ENCODE data around the gene TMPO. TPM values are rescaled to one million over a fixed set of nuclear protein-coding genes. Genes with fewer than 3 reads are reported as not detected.
"Not testable (repeated sequence)": the region's sequence is repeated elsewhere in the genome, so short reads cannot be mapped to it uniquely, and the experiment has no call there.

TMPO gene, protein sequence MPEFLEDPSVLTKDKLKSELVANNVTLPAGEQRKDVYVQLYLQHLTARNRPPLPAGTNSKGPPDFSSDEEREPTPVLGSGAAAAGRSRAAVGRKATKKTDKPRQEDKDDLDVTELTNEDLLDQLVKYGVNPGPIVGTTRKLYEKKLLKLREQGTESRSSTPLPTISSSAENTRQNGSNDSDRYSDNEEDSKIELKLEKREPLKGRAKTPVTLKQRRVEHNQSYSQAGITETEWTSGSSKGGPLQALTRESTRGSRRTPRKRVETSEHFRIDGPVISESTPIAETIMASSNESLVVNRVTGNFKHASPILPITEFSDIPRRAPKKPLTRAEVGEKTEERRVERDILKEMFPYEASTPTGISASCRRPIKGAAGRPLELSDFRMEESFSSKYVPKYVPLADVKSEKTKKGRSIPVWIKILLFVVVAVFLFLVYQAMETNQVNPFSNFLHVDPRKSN
- 290 TPM for polyA plus RNA-seq (2012; ENCODE audit: insufficient read depth, insufficient read length)

DNA sequence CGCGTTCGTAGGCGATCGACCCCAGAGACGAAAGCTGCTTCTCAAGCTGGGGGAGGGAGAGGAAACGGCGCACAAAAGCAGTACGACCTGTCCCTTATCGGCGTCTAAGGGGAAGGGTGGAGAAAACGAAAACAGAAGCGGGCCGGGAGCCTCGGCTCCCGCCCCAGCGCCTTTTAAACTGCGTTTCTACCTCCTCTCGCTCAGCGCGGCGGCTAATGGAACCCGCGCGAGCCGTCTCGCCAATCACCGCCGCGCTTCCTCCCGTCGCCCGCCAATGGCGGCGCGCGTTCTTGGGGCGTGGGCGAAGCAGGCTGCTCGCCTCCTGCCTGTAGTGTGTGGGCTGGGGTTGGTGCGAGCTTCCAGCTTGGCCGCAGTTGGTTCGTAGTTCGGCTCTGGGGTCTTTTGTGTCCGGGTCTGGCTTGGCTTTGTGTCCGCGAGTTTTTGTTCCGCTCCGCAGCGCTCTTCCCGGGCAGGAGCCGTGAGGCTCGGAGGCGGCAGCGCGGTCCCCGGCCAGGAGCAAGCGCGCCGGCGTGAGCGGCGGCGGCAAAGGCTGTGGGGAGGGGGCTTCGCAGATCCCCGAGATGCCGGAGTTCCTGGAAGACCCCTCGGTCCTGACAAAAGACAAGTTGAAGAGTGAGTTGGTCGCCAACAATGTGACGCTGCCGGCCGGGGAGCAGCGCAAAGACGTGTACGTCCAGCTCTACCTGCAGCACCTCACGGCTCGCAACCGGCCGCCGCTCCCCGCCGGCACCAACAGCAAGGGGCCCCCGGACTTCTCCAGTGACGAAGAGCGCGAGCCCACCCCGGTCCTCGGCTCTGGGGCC is at the start of gene TMPO:
Gene TMPO (plus strand): TSS at position 304 of the 824 bp plus-strand sequence. CDS start 278 bp downstream, at position 582.
- peak; percentile 91 for DNase-seq (ENCODE audit: low read depth, low spot score)
- H3K4me3 ChIP-seq (ENCODE audit: low read length) = peak within 1 kb of the TSS; percentile 95

DNA sequence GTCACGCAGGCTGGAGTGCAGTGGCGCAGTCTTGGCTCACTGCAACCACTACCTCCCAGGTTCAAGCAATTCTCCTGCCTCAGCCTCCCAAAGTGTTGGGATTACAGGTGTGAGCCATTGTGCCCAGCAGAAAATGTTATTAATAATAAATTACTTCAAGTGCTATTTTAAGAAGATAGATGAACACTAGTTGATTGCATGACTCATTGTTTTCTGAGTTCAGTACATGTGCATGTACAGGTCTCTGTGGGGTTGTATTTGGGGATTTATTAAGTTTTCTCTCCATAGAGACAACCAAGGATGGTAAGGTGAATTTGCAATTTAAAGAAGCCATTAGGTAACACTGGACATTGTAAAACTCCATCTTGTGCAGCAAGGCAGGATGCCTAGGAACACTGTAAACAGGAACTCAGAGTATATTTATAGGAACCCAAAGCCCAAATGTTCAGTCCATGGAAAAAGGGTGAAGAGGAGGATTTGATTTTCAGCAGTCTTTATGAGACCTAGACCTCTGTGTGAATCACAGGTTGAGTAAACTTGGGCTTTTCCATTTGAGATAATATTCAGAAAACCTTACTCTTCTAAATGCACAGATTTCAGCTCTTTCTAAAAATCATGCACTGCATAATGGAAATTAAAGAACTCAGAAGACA is 49.3 kb upstream of the TMPO start:
- no peak for DNase-seq (ENCODE audit: low read depth, low spot score)

DNA sequence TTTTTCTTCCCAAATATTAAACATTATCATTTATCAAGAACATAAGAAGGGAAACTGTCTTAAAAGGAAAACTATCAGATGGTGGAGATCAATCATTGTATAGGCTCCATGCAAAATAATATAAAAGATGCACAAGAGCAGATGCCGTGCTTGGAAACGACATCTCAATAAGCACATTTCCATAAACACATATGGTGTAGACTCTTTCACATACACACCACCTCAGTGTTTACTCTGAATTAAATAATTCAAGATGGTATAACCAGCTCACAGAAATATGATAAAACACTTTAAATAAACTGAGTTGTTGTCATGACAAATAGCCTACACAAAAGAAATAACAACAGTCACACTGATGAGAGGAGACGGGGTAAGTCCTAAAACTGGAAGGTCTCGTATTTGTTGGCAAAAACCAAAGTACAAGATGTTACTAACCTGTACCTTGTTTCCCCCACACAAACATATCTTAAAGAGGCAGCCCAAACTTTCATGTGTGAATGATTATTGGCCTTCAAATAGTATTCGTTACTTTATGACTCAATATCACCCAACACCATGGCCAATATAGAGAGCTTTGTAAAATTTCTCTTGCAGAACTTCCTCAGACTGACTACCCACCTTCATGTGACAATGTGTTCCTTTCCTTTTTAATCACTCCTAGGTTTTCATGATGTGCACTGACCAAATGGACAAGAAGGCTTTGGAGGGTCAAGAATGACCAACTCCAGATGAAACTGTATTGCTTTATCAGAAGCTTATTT is 48.6 kb upstream of the TMPO start:
- no peak overlapping the region for H3K4me3 ChIP-seq (ENCODE audit: low read length)
- no peak for DNase-seq (ENCODE audit: low read depth, low spot score)

More for the DNA sequence above, 49.3 kb upstream of the TMPO start:
- no peak overlapping the region for H3K4me3 ChIP-seq (ENCODE audit: low read length)

DNA sequence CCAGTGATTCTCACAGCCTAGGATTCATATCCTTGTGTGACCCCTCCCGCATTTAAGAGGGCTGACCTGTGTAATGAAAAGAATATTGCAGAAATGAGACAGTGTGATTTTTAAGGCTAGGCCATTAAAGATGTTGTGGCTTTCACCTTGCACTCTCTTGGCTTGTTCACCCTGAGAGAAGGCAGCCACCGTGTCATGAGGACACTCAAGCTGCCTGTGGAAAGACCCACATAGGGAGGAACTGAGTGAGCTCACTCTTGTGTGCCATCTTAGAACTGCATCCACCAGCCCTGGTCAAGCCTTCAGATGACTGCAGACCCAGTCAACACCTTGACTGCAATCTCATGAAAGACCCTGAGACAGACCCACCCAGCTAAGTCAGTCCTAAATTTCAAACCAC is 46.3 kb upstream of the TMPO start:
- no peak for DNase-seq (ENCODE audit: low read depth, low spot score)
- H3K4me3 ChIP-seq (ENCODE audit: low read length) = no peak overlapping the region

DNA sequence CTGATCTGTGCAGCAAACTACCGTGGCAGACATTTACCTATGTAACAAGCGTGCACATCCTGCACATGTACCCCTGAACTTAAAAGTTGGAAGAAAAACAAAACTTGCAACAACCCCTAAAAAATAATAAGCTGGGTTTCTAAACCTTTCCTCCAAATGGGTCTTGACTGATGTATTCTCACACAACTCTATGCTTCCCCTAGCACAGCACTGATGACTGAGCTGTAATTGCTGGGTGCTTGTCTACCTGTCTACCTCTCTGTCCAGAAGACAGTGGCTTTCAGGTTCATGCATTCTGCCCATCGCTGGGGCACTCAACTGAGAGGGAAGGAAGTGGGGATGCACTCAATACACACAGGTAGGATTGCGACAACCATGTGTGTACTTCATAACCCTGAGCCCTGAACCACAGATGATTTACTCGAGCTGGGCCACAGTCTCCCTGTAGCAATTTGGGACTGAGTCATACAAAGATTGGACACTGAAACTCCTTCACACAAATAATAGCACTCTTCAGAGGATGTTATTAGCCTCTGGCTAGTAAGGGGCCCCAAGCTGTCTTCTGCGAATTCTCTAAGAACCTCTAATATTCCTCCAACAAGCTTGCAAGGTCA is 44.8 kb upstream of the TMPO start:
- DNase-seq (ENCODE audit: low read depth, low spot score) = no peak
- H3K4me3 ChIP-seq (ENCODE audit: low read length) = no peak overlapping the region

DNA sequence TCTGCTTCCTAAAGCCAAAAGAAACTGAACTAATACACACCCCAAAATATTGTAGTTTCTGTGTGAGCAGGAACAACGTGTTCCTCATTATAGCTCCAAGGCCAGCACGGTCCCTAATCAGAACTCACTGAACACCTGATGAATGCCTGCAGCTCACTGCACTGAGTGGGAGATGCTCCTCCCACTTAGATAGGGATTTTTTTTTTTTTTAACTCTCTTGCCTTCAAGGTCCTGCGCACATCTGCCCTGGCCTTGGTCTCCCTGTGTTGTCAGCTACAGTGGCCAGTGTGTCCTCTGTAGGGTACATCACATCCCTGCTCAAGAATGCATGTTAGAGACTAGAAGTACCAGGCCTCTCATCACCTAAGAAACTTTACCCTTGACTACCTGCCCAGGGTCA is 44.3 kb upstream of the TMPO start:
- no peak for DNase-seq (ENCODE audit: low read depth, low spot score)
- no peak overlapping the region for H3K4me3 ChIP-seq (ENCODE audit: low read length)

DNA sequence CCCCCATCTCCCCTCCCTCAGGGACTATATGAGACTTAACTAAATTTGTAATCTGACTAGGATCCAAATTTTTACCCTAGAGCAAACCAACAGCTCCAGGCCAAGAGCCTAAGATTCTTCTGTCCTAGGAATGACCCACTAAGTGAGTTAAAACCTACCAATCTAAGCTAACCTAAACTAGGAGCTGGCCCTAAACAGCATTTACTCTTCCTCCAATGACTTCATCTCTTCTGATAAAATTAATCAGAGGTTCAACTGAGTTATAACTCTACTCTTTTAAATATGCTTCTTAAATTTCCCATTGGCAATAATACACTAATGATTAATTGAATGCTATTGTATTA is 39.9 kb upstream of the TMPO start:
- no peak for DNase-seq (ENCODE audit: low read depth, low spot score)
- no peak overlapping the region for H3K4me3 ChIP-seq (ENCODE audit: low read length)

DNA sequence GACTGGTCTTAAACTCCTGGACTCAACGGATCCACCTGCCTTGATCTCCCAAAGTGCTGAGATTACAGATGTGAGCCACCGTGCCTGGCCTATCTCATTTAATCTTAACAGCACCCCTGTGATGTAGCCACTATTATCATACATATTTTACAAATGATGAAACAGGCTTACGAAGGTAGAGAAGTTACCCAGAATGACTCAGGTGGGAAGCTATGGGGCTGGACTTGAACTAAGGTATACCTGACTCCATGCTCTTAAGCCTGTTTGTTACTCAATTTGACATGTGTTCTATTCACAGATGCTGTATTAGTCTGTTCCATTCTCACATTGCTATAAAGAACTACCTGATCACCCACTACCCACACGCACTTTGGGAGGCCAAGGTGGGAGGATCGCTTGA is 36.8 kb upstream of the TMPO start:
- no peak for DNase-seq (ENCODE audit: low read depth, low spot score)
- H3K4me3 ChIP-seq (ENCODE audit: low read length) = no peak overlapping the region

DNA sequence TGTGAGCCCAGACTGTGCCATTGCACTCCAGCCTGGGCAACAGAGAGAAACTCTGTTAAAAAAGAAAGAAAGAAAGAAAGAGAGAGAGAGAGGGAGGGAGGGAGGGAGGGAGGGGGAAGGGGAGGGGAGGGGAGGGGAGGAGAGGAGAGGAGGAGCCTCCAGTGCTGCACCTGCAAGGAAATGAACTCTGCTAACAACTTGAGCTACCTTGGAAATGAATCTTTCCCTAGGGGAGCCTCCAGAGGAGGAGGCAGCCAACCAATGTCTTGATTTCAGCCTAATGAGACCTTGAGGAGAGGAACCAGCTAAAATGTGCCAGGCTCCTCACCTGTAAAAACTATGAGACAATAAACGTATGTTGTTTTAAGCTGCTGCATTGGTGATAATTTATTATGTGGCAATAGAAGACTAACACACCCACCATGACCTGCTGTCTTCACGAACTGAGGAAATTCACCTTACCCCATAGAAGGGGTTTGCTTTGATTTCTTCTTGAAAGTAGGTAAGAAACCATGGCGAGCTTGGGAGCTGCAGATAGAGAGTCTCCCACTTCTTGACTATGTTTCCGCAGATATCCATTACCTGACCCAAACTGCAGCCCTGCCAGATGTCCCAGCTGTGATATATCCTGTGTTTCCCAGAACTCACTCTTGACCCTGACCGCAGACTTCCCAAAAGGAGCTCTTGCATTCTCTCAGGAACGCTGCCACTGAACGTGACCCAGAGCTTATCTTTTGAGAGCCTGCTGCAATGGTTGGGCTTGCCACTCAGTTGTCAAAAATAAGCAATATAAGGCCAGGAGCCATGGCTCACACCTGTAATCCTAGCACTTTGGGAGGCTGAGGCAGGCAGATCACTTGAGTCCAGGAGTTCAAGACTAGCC is 31.5 kb upstream of the TMPO start:
- DNase-seq (ENCODE audit: low read depth, low spot score) = no peak
- no peak overlapping the region for H3K4me3 ChIP-seq (ENCODE audit: low read length)

DNA sequence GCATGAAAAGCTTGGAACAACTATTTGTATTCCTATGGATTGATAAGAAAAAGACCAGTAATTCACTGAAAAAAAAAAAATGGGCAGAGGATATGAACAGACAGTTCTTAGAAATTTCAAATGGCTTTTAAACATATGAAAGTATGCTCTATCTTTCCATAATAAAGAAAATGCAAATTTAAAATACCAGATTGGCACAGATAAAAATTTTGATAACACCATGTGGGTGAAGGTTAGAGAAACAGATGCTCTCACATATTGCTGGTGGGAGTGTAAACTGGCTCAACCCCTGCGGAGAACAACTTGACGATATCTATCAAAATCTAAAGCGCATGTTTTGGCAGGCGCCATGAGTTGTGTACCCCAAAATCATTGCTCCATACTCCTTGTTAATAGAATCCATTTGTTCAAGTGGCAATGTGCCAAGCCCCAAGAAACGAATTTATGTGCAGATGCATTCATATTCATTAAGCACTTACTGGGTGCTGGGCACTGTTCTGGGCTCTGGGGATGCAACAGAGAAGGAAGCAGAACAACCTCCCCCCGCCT is 29.5 kb upstream of the TMPO start:
- no peak overlapping the region for H3K4me3 ChIP-seq (ENCODE audit: low read length)
- DNase-seq (ENCODE audit: low read depth, low spot score) = no peak

DNA sequence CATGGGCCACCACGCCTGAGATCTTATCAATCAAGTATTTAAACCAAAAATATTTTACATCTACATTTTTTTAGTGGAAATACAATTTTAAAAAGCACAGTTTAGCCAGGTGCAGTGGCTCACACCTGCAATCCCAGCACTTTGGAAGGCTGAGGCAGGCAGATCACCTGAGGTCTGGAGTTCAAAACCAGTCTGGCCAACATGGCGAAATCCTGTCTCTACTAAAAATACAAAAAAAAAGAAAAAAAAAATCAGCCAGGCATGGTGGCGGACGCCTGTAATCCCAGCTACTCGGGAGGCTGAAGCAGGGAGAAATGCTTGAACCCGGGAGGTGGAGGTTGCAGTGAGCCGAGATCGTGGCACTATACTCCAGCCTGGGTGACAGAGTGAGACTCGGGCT is 27.0 kb upstream of the TMPO start:
- DNase-seq (ENCODE audit: low read depth, low spot score); H3K4me3 ChIP-seq (ENCODE audit: low read length): not testable (repeated sequence)

DNA sequence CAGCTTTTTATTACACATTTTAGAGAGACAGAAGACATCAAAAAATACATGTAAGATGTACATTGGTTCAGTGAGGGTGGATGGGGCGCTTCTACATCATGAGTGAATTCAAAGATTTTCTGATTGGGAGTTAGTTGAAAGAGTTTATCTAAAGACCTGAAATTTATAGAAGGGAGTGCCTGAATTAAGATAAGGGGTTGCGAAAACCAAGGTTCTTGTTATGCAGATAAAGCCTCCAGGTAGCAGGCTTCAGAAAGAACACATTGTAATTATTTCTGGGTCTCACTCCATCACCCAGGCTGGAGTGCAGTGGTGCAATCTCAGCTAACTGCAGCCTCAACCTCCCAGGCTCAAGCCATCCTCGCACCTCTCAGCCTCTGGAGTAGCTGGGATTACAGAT is 26.2 kb upstream of the TMPO start:
- DNase-seq (ENCODE audit: low read depth, low spot score) = no peak
- H3K4me3 ChIP-seq (ENCODE audit: low read length) = no peak overlapping the region

DNA sequence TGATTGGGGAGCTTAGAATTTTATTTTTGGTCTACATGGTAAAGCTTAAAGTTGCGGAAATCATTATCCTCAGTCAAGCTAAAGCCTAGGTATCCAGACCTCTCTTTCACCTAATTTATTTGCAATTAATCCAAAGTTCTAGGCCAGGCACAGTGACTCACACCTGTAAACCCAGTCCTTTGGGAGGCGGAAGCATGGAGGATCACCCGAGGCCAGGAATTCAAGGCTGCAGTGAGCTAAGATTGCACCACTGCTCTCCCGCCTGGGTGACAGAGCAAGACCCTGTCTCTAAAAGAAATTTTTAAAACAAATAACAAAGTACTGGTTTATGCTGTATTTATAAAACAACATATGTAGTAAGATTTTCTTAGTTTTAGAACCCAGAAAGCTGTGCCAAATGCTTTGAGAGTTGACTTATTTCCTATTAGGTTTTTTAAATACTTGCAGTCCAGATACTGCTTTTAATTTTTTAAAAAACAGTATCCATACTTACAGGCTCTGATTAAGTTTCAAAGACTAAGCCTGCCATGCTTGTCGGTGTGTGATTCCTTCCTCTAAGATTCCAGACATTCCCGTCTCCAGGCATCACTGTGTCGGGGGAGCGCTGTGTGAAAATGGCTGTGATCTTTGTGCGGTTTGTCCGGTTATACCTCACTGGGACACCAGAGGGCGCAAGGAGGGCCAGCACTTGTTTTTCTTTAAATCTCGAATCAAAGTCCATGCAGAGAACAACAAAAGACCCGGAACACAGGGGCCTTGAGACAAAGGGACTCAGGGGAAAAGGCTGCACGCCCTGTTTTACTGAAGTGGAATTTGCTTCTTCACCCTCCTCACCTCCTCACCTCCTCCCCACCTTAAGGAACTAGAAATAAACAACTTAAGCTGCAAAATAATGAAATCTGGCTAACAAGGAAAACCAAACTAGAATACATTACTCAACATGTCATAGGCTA is 24.6 kb upstream of the TMPO start:
- DNase-seq (ENCODE audit: low read depth, low spot score) = peak; percentile 82
- H3K4me3 ChIP-seq (ENCODE audit: low read length) = peak overlapping the region; percentile 37

DNA sequence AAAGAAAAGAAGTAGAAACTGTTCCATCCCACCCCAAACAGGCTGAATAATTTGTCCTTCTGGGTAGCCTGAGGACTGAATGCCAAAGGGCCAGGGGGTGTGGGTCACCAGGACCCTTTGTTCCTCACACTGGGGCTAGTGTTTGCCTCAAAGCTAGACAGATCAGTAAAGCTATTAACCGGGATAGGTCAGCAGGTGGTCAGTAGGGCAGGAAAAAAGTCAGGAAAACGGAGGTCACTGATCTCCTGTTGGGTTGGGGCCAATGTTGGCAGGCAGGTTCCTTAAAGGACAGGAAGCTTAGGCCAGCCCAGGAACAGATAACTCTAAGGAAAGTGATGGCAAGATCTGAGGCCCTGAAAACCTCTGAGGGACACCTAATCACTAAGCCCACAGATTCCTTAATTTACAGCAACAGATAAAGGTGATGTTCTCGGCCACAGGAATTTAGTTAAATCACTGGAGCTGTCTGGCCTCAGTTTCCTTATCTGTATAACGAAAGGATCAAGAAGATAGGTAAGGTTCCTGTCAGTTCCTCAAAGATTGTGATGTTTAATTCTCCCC is 22.7 kb upstream of the TMPO start:
- H3K4me3 ChIP-seq (ENCODE audit: low read length) = no peak overlapping the region
- no peak for DNase-seq (ENCODE audit: low read depth, low spot score)

DNA sequence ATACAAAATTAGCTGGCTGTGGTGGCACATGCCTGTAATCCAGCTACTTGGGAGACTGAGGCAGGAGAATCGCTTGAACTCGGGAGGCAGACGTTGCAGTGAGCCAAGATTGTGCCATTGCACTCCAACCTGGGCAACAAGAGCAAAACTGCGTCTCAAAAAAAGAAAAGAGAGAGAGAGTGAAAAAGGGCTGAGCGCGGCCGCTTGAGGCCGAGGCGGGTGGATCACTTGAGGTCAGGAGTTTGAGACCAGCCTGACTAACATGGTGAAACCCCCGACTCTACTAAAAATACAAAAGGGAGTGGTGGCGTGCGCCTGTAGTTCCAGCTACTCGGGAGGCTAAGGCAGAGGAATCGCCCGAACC is 14.1 kb upstream of the TMPO start:
- DNase-seq (ENCODE audit: low read depth, low spot score); H3K4me3 ChIP-seq (ENCODE audit: low read length): not testable (repeated sequence)

DNA sequence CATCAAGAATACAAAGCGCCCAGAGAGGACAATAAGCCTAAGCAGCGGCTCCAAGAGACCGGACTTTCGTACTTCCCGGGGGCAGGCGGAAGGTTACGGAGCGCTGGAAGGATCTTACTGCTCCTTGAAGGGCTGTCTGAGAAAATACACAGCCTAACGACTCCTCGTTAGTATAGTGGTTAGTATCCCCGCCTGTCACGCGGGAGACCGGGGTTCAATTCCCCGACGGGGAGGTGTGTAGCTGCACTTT is 12.1 kb upstream of the TMPO start:
- H3K4me3 ChIP-seq (ENCODE audit: low read length) = peak overlapping the region; percentile 87
- peak; percentile 91 for DNase-seq (ENCODE audit: low read depth, low spot score)

Measured in Jurkat, Clone E6-1 (cell line).